ENCODE results near the gene PTGFRN. TPM values are rescaled to one million over a fixed set of nuclear protein-coding genes. Genes with fewer than 3 reads are reported as not detected.
"Not testable (repeated sequence)": the region's sequence is repeated elsewhere in the genome, so short reads cannot be mapped to it uniquely, and the experiment has no call there.

The PTGFRN gene
- total RNA-seq, 2 experiments from 2014 or later, result 1.8 to 2.8 TPM

GRCh38 chr1:116956378-116956777, 46.7 kb downstream of the PTGFRN start:
- no peak overlapping the region for H3K4me3 Mint-ChIP-seq
- no peaks in the 10 kb centered on the region for H3K4me1 Mint-ChIP-seq
- H3K36me3 Mint-ChIP-seq (ENCODE audit: low read depth), result no peaks in the 10 kb centered on the region
- H3K27ac Mint-ChIP-seq, result no peak overlapping the region
- ChIA-PET POLR2A (no interaction called here), CTCF (interaction anchor here (1.5 kb wide), 1 partner anchor 22 kb away, joined by 7 read pairs; no protein-coding TSS in a partner anchor)
- no peak for DNase-seq
- no peaks in the 10 kb centered on the region for H3K9me3 Mint-ChIP-seq
- no peaks in the 10 kb centered on the region for H3K27me3 Mint-ChIP-seq

GRCh38 chr1:116957646-116958045, 47.9 kb downstream of the PTGFRN start:
- Mint-ChIP-seq H3K27me3 (no peaks in the 10 kb centered on the region), H3K36me3 (ENCODE audit: low read depth) (no peaks in the 10 kb centered on the region), H3K4me1 (no peaks in the 10 kb centered on the region), H3K27ac (no peak overlapping the region), H3K4me3 (no peak overlapping the region), H3K9me3 (no peaks in the 10 kb centered on the region)
- DNase-seq, result no peak
- POLR2A ChIA-PET, result no interaction called here
- CTCF ChIA-PET, result no interaction called here

- CTCF ChIA-PET, result no interaction called here
- Mint-ChIP-seq H3K4me3 (no peak overlapping the region), H3K4me1 (no peaks in the 10 kb centered on the region), H3K9me3 (no peaks in the 10 kb centered on the region), H3K27me3 (no peaks in the 10 kb centered on the region), H3K36me3 (ENCODE audit: low read depth) (no peaks in the 10 kb centered on the region), H3K27ac (no peak overlapping the region)
- DNase-seq, result no peak
- POLR2A ChIA-PET, result interaction anchor here (0.7 kb wide), 1 partner anchor 102 kb away, joined by 3 read pairs; the partner anchor contains the start of gene TTF2
Observed at GRCh38 chr1:116958110-116958509, 48.4 kb downstream of the PTGFRN start.

- H3K4me3 Mint-ChIP-seq, result no peak overlapping the region
- H3K4me1 Mint-ChIP-seq, result no peaks in the 10 kb centered on the region
- no peak for DNase-seq
- no peaks in the 10 kb centered on the region for H3K36me3 Mint-ChIP-seq (ENCODE audit: low read depth)
- H3K27me3 Mint-ChIP-seq, result no peaks in the 10 kb centered on the region
- no peaks in the 10 kb centered on the region for H3K9me3 Mint-ChIP-seq
- ChIA-PET POLR2A (interaction anchor here (0.7 kb wide), 1 partner anchor 101 kb away, joined by 3 read pairs; the partner anchor contains the start of gene TTF2), CTCF (no interaction called here)
- no peak overlapping the region for H3K27ac Mint-ChIP-seq
Observed at GRCh38 chr1:116958977-116959376, 49.3 kb downstream of the PTGFRN start.

- H3K27me3 Mint-ChIP-seq, result no peaks in the 10 kb centered on the region
- H3K36me3 Mint-ChIP-seq (ENCODE audit: low read depth), result no peaks in the 10 kb centered on the region
- CTCF ChIA-PET, result no interaction called here
- no peak overlapping the region for H3K27ac Mint-ChIP-seq
- no peak overlapping the region for H3K4me3 Mint-ChIP-seq
- no peaks in the 10 kb centered on the region for H3K9me3 Mint-ChIP-seq
- no peaks in the 10 kb centered on the region for H3K4me1 Mint-ChIP-seq
- POLR2A ChIA-PET, result interaction anchor here (1.1 kb wide), 1 partner anchor 233 kb away, joined by 3 read pairs; no protein-coding TSS in a partner anchor
- no peak for DNase-seq
Observed at GRCh38 chr1:116961606-116962005, 51.9 kb downstream of the PTGFRN start.

GRCh38 chr1:116962987-116963639, 53.4 kb downstream of the PTGFRN start:
- Mint-ChIP-seq H3K36me3 (ENCODE audit: low read depth) (no peaks in the 10 kb centered on the region), H3K4me3 (no peak overlapping the region), H3K4me1 (no peaks in the 10 kb centered on the region), H3K9me3 (no peaks in the 10 kb centered on the region), H3K27me3 (no peaks in the 10 kb centered on the region), H3K27ac (no peak overlapping the region)
- CTCF ChIA-PET, result interaction anchor here (1.3 kb wide), 1 partner anchor 28 kb away, joined by 6 read pairs; no protein-coding TSS in a partner anchor
- POLR2A ChIA-PET, result interaction anchor here (1.1 to 1.2 kb wide), 2 partner anchors 193 to 235 kb away, joined by 3 to 4 read pairs; no protein-coding TSS in a partner anchor
- no peak for DNase-seq

- Mint-ChIP-seq H3K9me3 (no peaks in the 10 kb centered on the region), H3K27ac (no peak overlapping the region), H3K36me3 (ENCODE audit: low read depth) (peaks cover 3% of the 10 kb centered on the region), H3K27me3 (no peaks in the 10 kb centered on the region), H3K4me3 (no peak overlapping the region), H3K4me1 (no peaks in the 10 kb centered on the region)
- DNase-seq, result no peak
- ChIA-PET POLR2A (no interaction called here), CTCF (no interaction called here)
Observed at GRCh38 chr1:116966791-116967190, 57.1 kb downstream of the PTGFRN start.

- H3K9me3 Mint-ChIP-seq, result no peaks in the 10 kb centered on the region
- no peak overlapping the region for H3K4me3 Mint-ChIP-seq
- no peaks in the 10 kb centered on the region for H3K4me1 Mint-ChIP-seq
- no peak for DNase-seq
- no peak overlapping the region for H3K27ac Mint-ChIP-seq
- CTCF ChIA-PET, result no interaction called here
- H3K36me3 Mint-ChIP-seq (ENCODE audit: low read depth), result peaks cover 3% of the 10 kb centered on the region
- POLR2A ChIA-PET, result no interaction called here
- H3K27me3 Mint-ChIP-seq, result no peaks in the 10 kb centered on the region
Observed at GRCh38 chr1:116968724-116969123, 59.0 kb downstream of the PTGFRN start.

GRCh38 chr1:116971258-116971860, 61.6 kb downstream of the PTGFRN start:
- Mint-ChIP-seq H3K4me3 (no peak overlapping the region), H3K27me3 (peaks cover 2% of the 10 kb centered on the region), H3K9me3 (no peaks in the 10 kb centered on the region), H3K4me1 (no peaks in the 10 kb centered on the region), H3K36me3 (ENCODE audit: low read depth) (peaks cover 3% of the 10 kb centered on the region), H3K27ac (no peak overlapping the region)
- ChIA-PET POLR2A (no interaction called here), CTCF (no interaction called here)
- no peak for DNase-seq

GRCh38 chr1:116971965-116972673, 62.4 kb downstream of the PTGFRN start:
- H3K36me3 Mint-ChIP-seq (ENCODE audit: low read depth), result peaks cover 3% of the 10 kb centered on the region
- no peaks in the 10 kb centered on the region for H3K4me1 Mint-ChIP-seq
- no peak for DNase-seq
- peaks cover 3% of the 10 kb centered on the region for H3K27me3 Mint-ChIP-seq
- ChIA-PET CTCF (no interaction called here), POLR2A (no interaction called here)
- H3K9me3 Mint-ChIP-seq, result no peaks in the 10 kb centered on the region
- H3K4me3 Mint-ChIP-seq, result no peak overlapping the region
- H3K27ac Mint-ChIP-seq, result no peak overlapping the region

GRCh38 chr1:116972674-116973030, 62.9 kb downstream of the PTGFRN start:
- Mint-ChIP-seq H3K27me3 (peaks cover 6% of the 10 kb centered on the region), H3K36me3 (ENCODE audit: low read depth) (peaks cover 3% of the 10 kb centered on the region), H3K4me1 (no peaks in the 10 kb centered on the region), H3K4me3 (no peak overlapping the region), H3K9me3 (no peaks in the 10 kb centered on the region), H3K27ac (no peak overlapping the region)
- ChIA-PET CTCF (no interaction called here), POLR2A (no interaction called here)
- no peak for DNase-seq

- H3K36me3 Mint-ChIP-seq (ENCODE audit: low read depth); POLR2A ChIA-PET; CTCF ChIA-PET; DNase-seq; H3K4me1 Mint-ChIP-seq; H3K4me3 Mint-ChIP-seq; H3K27ac Mint-ChIP-seq; H3K9me3 Mint-ChIP-seq; H3K27me3 Mint-ChIP-seq: not testable (repeated sequence)
Observed at GRCh38 chr1:116980309-116980708, 70.6 kb downstream of the PTGFRN start.

- CTCF ChIA-PET, result no interaction called here
- peaks cover 7% of the 10 kb centered on the region for H3K4me1 Mint-ChIP-seq
- peaks cover 2% of the 10 kb centered on the region for H3K36me3 Mint-ChIP-seq (ENCODE audit: low read depth)
- H3K4me3 Mint-ChIP-seq, result no peak overlapping the region
- peaks cover 5% of the 10 kb centered on the region for H3K27me3 Mint-ChIP-seq
- DNase-seq, result no peak
- H3K27ac Mint-ChIP-seq, result no peak overlapping the region
- POLR2A ChIA-PET, result no interaction called here
- H3K9me3 Mint-ChIP-seq, result no peaks in the 10 kb centered on the region
Observed at GRCh38 chr1:116981521-116982037, 71.9 kb downstream of the PTGFRN start.
